Measurements from ENCODE around the gene THAP7.
A peak's percentile ranks its signal among the peaks of the same experiment; 100 is the strongest.

Gene THAP7

GRCh38 chr22:21033895-21034294 is 32.0 kb upstream of the THAP7 start:
- H3K4me1 Mint-ChIP-seq: no peaks in the 10 kb centered on the region

GRCh38 chr22:21032868-21033688 is 31.2 kb upstream of the THAP7 start:
- Mint-ChIP-seq H3K36me3 (no peaks in the 10 kb centered on the region), H3K4me1 (no peaks in the 10 kb centered on the region), H3K27me3 (peaks cover 17% of the 10 kb centered on the region), H3K4me3 (peak overlapping the region; percentile 11), H3K9me3 (no peaks in the 10 kb centered on the region), H3K27ac (no peak overlapping the region)

More at GRCh38 chr22:21033895-21034294, 32.0 kb upstream of the THAP7 start:
- Mint-ChIP-seq H3K4me3 (no peak overlapping the region), H3K9me3 (no peaks in the 10 kb centered on the region), H3K27me3 (peaks cover 17% of the 10 kb centered on the region), H3K36me3 (no peaks in the 10 kb centered on the region), H3K27ac (no peak overlapping the region)

GRCh38 chr22:21032037-21032867 is 30.3 kb upstream of the THAP7 start, which contains the start of gene SLC7A4:
SLC7A4 (minus strand) TSS chr22:21032561; CDS start chr22:21031812, 749 bp downstream.
- Mint-ChIP-seq H3K27ac (no peak within 1 kb of the TSS), H3K4me1 (no peaks in the 10 kb centered on the region), H3K27me3 (peaks cover 17% of the 10 kb centered on the region), H3K36me3 (no peaks in the 10 kb centered on the region), H3K9me3 (no peaks in the 10 kb centered on the region), H3K4me3 (peak within 1 kb of the TSS; percentile 15)

- Mint-ChIP-seq H3K9me3 (no peaks in the 10 kb centered on the region), H3K36me3 (no peaks in the 10 kb centered on the region), H3K27me3 (peaks cover 17% of the 10 kb centered on the region), H3K27ac (no peak overlapping the region), H3K4me1 (no peaks in the 10 kb centered on the region), H3K4me3 (peak overlapping the region; percentile 15)
Measured at GRCh38 chr22:21031545-21032036, 29.7 kb upstream of the THAP7 start.

GRCh38 chr22:21030621-21031544 is 29.0 kb upstream of the THAP7 start:
- Mint-ChIP-seq H3K27ac (no peak overlapping the region), H3K36me3 (no peaks in the 10 kb centered on the region), H3K9me3 (no peaks in the 10 kb centered on the region), H3K27me3 (peaks cover 17% of the 10 kb centered on the region), H3K4me3 (peak overlapping the region; percentile 15), H3K4me1 (no peaks in the 10 kb centered on the region)

GRCh38 chr22:21030032-21030431 is 28.1 kb upstream of the THAP7 start:
- no peak overlapping the region for H3K4me3 Mint-ChIP-seq
- no peak overlapping the region for H3K27ac Mint-ChIP-seq
- no peaks in the 10 kb centered on the region for H3K9me3 Mint-ChIP-seq
- H3K36me3 Mint-ChIP-seq: no peaks in the 10 kb centered on the region
- peaks cover 7% of the 10 kb centered on the region for H3K4me1 Mint-ChIP-seq
- H3K27me3 Mint-ChIP-seq: peaks cover 17% of the 10 kb centered on the region

GRCh38 chr22:21029486-21030025 is 27.6 kb upstream of the THAP7 start:
- peaks cover 8% of the 10 kb centered on the region for H3K4me1 Mint-ChIP-seq
- H3K27me3 Mint-ChIP-seq: peaks cover 17% of the 10 kb centered on the region
- no peak overlapping the region for H3K4me3 Mint-ChIP-seq
- H3K36me3 Mint-ChIP-seq: no peaks in the 10 kb centered on the region
- H3K9me3 Mint-ChIP-seq: no peaks in the 10 kb centered on the region
- H3K27ac Mint-ChIP-seq: no peak overlapping the region

- no peaks in the 10 kb centered on the region for H3K36me3 Mint-ChIP-seq
- H3K4me1 Mint-ChIP-seq: peaks cover 8% of the 10 kb centered on the region
- peaks cover 17% of the 10 kb centered on the region for H3K27me3 Mint-ChIP-seq
- no peak overlapping the region for H3K27ac Mint-ChIP-seq
- H3K4me3 Mint-ChIP-seq: no peak overlapping the region
- H3K9me3 Mint-ChIP-seq: no peaks in the 10 kb centered on the region
Measured at GRCh38 chr22:21028277-21029251, 26.6 kb upstream of the THAP7 start.

- Mint-ChIP-seq H3K9me3 (no peaks in the 10 kb centered on the region), H3K27ac (no peak overlapping the region), H3K27me3 (peaks cover 12% of the 10 kb centered on the region), H3K4me3 (no peak overlapping the region), H3K36me3 (no peaks in the 10 kb centered on the region), H3K4me1 (peaks cover 8% of the 10 kb centered on the region)
Measured at GRCh38 chr22:21026783-21027692, 25.1 kb upstream of the THAP7 start.

- Mint-ChIP-seq H3K4me3 (no peak overlapping the region), H3K27ac (no peak overlapping the region), H3K9me3 (no peaks in the 10 kb centered on the region), H3K4me1 (peaks cover 8% of the 10 kb centered on the region), H3K36me3 (no peaks in the 10 kb centered on the region), H3K27me3 (peaks cover 8% of the 10 kb centered on the region)
Measured at GRCh38 chr22:21025763-21026755, 24.1 kb upstream of the THAP7 start.

- Mint-ChIP-seq H3K9me3 (no peaks in the 10 kb centered on the region), H3K4me3 (no peak overlapping the region), H3K27ac (peak overlapping the region; percentile 8), H3K4me1 (peaks cover 8% of the 10 kb centered on the region), H3K27me3 (peaks cover 2% of the 10 kb centered on the region), H3K36me3 (no peaks in the 10 kb centered on the region)
Measured at GRCh38 chr22:21025266-21025665, 23.3 kb upstream of the THAP7 start.

- H3K36me3 Mint-ChIP-seq: no peaks in the 10 kb centered on the region
- no peaks in the 10 kb centered on the region for H3K27me3 Mint-ChIP-seq
- H3K4me1 Mint-ChIP-seq: peaks cover 8% of the 10 kb centered on the region
- H3K27ac Mint-ChIP-seq: no peak overlapping the region
- no peak overlapping the region for H3K4me3 Mint-ChIP-seq
- no peaks in the 10 kb centered on the region for H3K9me3 Mint-ChIP-seq
Measured at GRCh38 chr22:21022955-21023614, 21.2 kb upstream of the THAP7 start.
